AG04450 (cell line): ENCODE data around the gene PLEKHS1. TPM values are rescaled to one million over a fixed set of nuclear protein-coding genes. Genes with fewer than 3 reads are reported as not detected.
"Not testable (repeated sequence)": the region's sequence is repeated elsewhere in the genome, so short reads cannot be mapped to it uniquely, and the experiment has no call there.

ENCODE experiments used
- CTCF ChIA-PET: fragments of 300-600, 350-600 bp; formaldehyde crosslinking; extraction: SDS; loops from one replicate; lab custom pipeline; 2022; ENCODE audit warnings: antibody characterized with exemption, inconsistent platforms; lab: Charles Lee
- POLR2A ChIA-PET: fragments of 350-600 bp; formaldehyde crosslinking; extraction: SDS; loops from one replicate; lab custom pipeline; 2021; ENCODE audit warnings: antibody characterized with exemption, inconsistent platforms; lab: Yijun Ruan, JAX
- DNase-seq: peaks from one replicate; pipeline ENCODE4 v3.0.0-alpha.2; 2011; ENCODE audit warnings: low read depth, low spot score
- H3K27ac ChIP-seq: one replicate; pipeline ENCODE4 v1.5.1; 2012; ENCODE audit warnings: low read depth, low read length, control low read depth
- H3K27me3 ChIP-seq: one replicate; pipeline ENCODE4 v1.6.0; 2012; ENCODE audit warnings: low read length; ENCODE audit not compliant: control insufficient read depth, insufficient read depth
- H3K4me3 ChIP-seq: 2 replicates; pipeline ENCODE4 v1.5.1; 2011; ENCODE audit warnings: mild to moderate bottlenecking, low read depth, low read length, control low read depth
- H3K9me3 ChIP-seq: 2 replicates; pipeline ENCODE4 v1.5.1; 2012; ENCODE audit warnings: low read length; ENCODE audit not compliant: control insufficient read depth, insufficient read depth
- polyA plus RNA-seq: library from polyadenylated mRNA; depleted of rRNA; stranded (reverse); fragments of >200 nt; gene quantifications from 2 replicates; pipeline ENCODE4 v1.2.3, GENCODE V29; 2011
- TF ChIP-seq, protein P1 (sequence below): IDR thresholded peaks from 2 replicates; pipeline ENCODE4 v1.5.1; 2011; ENCODE audit warnings: low read depth, low read length, control low read depth, inconsistent platforms

PLEKHS1 gene
- polyA plus RNA-seq, 1 experiment, result not detected

DNA sequence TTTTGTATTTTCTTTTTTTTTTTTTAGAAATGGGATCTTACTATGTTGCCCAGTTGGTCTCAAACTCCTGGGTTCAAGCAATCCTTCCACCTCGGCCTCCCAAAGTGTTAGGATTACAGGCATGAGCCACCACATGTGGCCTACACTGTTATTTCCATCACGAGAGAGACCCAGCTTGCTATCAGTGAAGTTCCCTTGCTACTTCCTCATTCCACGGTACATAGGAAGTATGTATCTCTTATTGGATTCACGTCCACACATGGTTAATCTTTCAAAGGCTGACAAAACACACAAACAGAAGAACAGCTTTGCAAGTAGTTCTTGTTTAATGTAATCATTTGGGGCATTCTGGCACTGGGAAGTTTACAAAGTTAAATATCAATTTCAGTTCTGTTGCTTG is 51.5 kb downstream of the PLEKHS1 start:
- H3K27me3 ChIP-seq, result peaks cover 13% of the 10 kb centered on the region
- no peak overlapping the region for H3K4me3 ChIP-seq
- ChIA-PET CTCF (interaction anchor here (1.9 to 2.6 kb wide), 2 partner anchors 300 to 501 kb away, joined by 7 read pairs; no protein-coding TSS in a partner anchor), POLR2A (no interaction called here)
- DNase-seq, result no peak
- no peak overlapping the region for H3K27ac ChIP-seq
- no peaks in the 10 kb centered on the region for H3K9me3 ChIP-seq
- TF ChIP-seq, protein P1, sequence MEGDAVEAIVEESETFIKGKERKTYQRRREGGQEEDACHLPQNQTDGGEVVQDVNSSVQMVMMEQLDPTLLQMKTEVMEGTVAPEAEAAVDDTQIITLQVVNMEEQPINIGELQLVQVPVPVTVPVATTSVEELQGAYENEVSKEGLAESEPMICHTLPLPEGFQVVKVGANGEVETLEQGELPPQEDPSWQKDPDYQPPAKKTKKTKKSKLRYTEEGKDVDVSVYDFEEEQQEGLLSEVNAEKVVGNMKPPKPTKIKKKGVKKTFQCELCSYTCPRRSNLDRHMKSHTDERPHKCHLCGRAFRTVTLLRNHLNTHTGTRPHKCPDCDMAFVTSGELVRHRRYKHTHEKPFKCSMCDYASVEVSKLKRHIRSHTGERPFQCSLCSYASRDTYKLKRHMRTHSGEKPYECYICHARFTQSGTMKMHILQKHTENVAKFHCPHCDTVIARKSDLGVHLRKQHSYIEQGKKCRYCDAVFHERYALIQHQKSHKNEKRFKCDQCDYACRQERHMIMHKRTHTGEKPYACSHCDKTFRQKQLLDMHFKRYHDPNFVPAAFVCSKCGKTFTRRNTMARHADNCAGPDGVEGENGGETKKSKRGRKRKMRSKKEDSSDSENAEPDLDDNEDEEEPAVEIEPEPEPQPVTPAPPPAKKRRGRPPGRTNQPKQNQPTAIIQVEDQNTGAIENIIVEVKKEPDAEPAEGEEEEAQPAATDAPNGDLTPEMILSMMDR, result no peak

DNA sequence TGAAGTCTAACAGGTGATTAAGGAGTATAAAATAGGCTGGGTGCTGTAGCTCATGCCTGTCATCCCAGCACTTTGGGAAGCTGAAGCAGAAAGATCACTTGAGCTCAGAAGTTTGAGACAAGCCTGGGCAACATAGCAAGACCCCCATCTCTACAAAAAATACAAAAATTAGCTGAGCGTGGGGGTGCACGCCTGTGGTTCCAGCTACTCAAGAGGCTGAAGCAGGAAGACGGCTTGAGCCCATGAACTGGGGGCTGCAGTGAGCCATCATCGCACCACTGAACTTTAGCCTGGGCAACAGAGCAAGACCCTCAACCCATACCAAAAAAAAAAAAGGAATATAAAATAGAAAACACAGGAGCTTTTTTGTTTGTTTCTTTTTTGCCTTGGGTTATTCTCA is 55.0 kb downstream of the PLEKHS1 start:
- H3K9me3 ChIP-seq, result no peaks in the 10 kb centered on the region
- ChIA-PET POLR2A (no interaction called here), CTCF (interaction anchor here (0.8 to 1.3 kb wide), 4 partner anchors 9 to 298 kb away, joined by 3 read pairs; no protein-coding TSS in a partner anchor)
- TF ChIP-seq, protein P1, result no peak
- H3K27me3 ChIP-seq, result peaks cover 17% of the 10 kb centered on the region
- H3K27ac ChIP-seq, result no peak overlapping the region
- no peak overlapping the region for H3K4me3 ChIP-seq
- DNase-seq, result no peak

DNA sequence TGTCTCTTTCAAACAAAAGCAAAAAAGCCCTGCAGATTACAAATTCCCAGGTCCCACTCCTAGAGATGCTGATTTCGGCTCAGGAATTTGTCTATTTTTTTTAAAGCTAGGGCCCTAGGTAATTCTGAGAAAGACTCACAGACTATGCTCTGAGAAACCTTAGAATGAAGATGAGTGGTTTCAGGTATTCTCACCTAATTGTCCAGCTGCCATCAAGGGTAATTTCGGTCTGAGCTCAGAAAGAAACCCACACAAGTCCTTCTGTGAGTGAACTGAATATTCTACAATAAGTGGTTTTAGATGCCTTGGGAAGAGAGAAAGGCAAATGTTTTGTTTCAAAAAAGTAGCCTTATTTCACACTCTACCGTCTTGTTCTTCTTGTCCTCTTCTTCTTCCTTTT is 56.7 kb downstream of the PLEKHS1 start:
- no peak for DNase-seq
- Histone ChIP-seq H3K27me3 (peaks cover 13% of the 10 kb centered on the region), H3K4me3 (no peak overlapping the region), H3K27ac (no peak overlapping the region), H3K9me3 (no peaks in the 10 kb centered on the region)
- TF ChIP-seq, protein P1, result no peak
- ChIA-PET POLR2A (no interaction called here), CTCF (interaction anchor here (1.5 kb wide), 1 partner anchor 9 kb away, joined by 4 read pairs; no protein-coding TSS in a partner anchor)

- H3K9me3 ChIP-seq, POLR2A ChIA-PET, H3K4me3 ChIP-seq, CTCF ChIA-PET, H3K27ac ChIP-seq, H3K27me3 ChIP-seq, DNase-seq: not testable (repeated sequence)
Observed at GRCh38 chr10:113814700-113815099, 63.2 kb downstream of the PLEKHS1 start.

DNA sequence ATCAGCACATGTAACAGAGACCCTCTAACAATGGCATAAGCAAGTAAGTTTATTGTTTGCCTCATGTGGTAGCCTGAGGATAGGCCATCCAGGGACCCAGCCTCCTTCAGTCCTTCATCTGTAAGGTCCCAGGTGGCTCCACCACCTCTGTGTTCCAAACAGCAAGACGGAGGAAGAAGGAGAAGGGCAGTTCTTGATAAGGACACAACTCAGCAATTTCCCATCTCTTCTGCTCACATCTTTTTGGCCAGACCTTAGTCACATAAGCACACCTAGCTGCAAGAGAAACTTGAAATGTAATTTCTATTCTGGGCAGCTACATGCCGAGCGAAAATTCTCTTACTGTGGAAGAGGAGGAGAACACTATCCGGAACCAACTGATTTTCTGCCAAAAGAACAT is 68.5 kb downstream of the PLEKHS1 start:
- CTCF ChIA-PET, result no interaction called here
- peaks cover 2% of the 10 kb centered on the region for H3K27me3 ChIP-seq
- DNase-seq, result no peak
- no peak overlapping the region for H3K27ac ChIP-seq
- TF ChIP-seq, protein P1, result no peak
- no peak overlapping the region for H3K4me3 ChIP-seq
- H3K9me3 ChIP-seq, result no peaks in the 10 kb centered on the region; the same call in 1 of the 2 replicates
- POLR2A ChIA-PET, result no interaction called here
